T-helper 2 cell treated with Interferon-gamma antibody and Interleukin-4, amounts not matched to agents 5 μg/mL and 100 μg/mL, for 36 hours (primary cell): ENCODE data around the gene GDPD3.

Experiments used
- DNase-seq: peaks from one replicate; pipeline ENCODE4 v3.0.0; 2021; ENCODE audit warnings: low spot score
- H3K27ac Mint-ChIP-seq: one replicate; pipeline ENCODE4 v1.8.0; 2021; ENCODE audit warnings: mild to moderate bottlenecking, mixed read lengths
- H3K27me3 Mint-ChIP-seq: one replicate; pipeline ENCODE4 v1.8.0; 2021; ENCODE audit warnings: low read depth, mixed read lengths
- H3K36me3 Mint-ChIP-seq: one replicate; pipeline ENCODE4 v1.8.0; 2021; ENCODE audit warnings: low read depth, mixed read lengths
- H3K4me1 Mint-ChIP-seq: one replicate; pipeline ENCODE4 v1.8.0; 2021; ENCODE audit warnings: low read depth, mixed read lengths
- H3K4me3 Mint-ChIP-seq: one replicate; pipeline ENCODE4 v1.8.0; 2022; ENCODE audit warnings: mild to moderate bottlenecking, moderate library complexity, mixed read lengths
- H3K9me3 Mint-ChIP-seq: one replicate; pipeline ENCODE4 v1.8.0; 2021; ENCODE audit warnings: mixed read lengths

GDPD3 gene

GRCh38 chr16:30095166-30096078, 17.9 kb downstream of the GDPD3 start:
- H3K9me3 Mint-ChIP-seq = peaks cover 22% of the 10 kb centered on the region
- H3K27me3 Mint-ChIP-seq = no peaks in the 10 kb centered on the region
- no peak for DNase-seq
- H3K27ac Mint-ChIP-seq = peak overlapping the region; percentile 88
- H3K4me3 Mint-ChIP-seq = peak overlapping the region; percentile 89
- H3K4me1 Mint-ChIP-seq = peaks cover 29% of the 10 kb centered on the region
- peaks cover 33% of the 10 kb centered on the region for H3K36me3 Mint-ChIP-seq

GRCh38 chr16:30094541-30095165, 18.7 kb downstream of the GDPD3 start:
- Mint-ChIP-seq H3K9me3 (peaks cover 22% of the 10 kb centered on the region), H3K4me1 (peaks cover 37% of the 10 kb centered on the region), H3K27ac (peak overlapping the region; percentile 88), H3K27me3 (no peaks in the 10 kb centered on the region), H3K4me3 (peak overlapping the region; percentile 89), H3K36me3 (peaks cover 33% of the 10 kb centered on the region)
- no peak for DNase-seq

- H3K27ac Mint-ChIP-seq = peak overlapping the region; percentile 97
- H3K36me3 Mint-ChIP-seq = peaks cover 27% of the 10 kb centered on the region
- peaks cover 42% of the 10 kb centered on the region for H3K4me1 Mint-ChIP-seq
- peaks cover 8% of the 10 kb centered on the region for H3K9me3 Mint-ChIP-seq
- H3K4me3 Mint-ChIP-seq = peak overlapping the region; percentile 86
- no peaks in the 10 kb centered on the region for H3K27me3 Mint-ChIP-seq
- peak; percentile 84 for DNase-seq
Observed at GRCh38 chr16:30092373-30093010, 20.8 kb downstream of the GDPD3 start.

- DNase-seq = peak; percentile 96
- Mint-ChIP-seq H3K27me3 (no peaks in the 10 kb centered on the region), H3K4me1 (peaks cover 40% of the 10 kb centered on the region), H3K4me3 (peak within 1 kb of the TSS; percentile 86), H3K27ac (peak within 1 kb of the TSS; percentile 97), H3K9me3 (peaks cover under 1% of the 10 kb centered on the region), H3K36me3 (peaks cover 26% of the 10 kb centered on the region)
Observed at GRCh38 chr16:30091474-30092372, 21.6 kb downstream of the GDPD3 start, which contains the start of gene TBX6. TBX6 (minus strand) TSS chr16:30091924; CDS start chr16:30091193, 731 bp downstream.

GRCh38 chr16:30090610-30091331, 22.6 kb downstream of the GDPD3 start:
- H3K27me3 Mint-ChIP-seq = no peaks in the 10 kb centered on the region
- H3K4me1 Mint-ChIP-seq = peaks cover 40% of the 10 kb centered on the region
- peak overlapping the region; percentile 66 for H3K27ac Mint-ChIP-seq
- H3K36me3 Mint-ChIP-seq = peaks cover 25% of the 10 kb centered on the region
- DNase-seq = no peak
- H3K9me3 Mint-ChIP-seq = no peaks in the 10 kb centered on the region
- H3K4me3 Mint-ChIP-seq = peak overlapping the region; percentile 47

- H3K4me3 Mint-ChIP-seq = no peak overlapping the region
- no peak for DNase-seq
- peaks cover 28% of the 10 kb centered on the region for H3K4me1 Mint-ChIP-seq
- H3K27ac Mint-ChIP-seq = peak overlapping the region; percentile 66
- H3K36me3 Mint-ChIP-seq = peaks cover 22% of the 10 kb centered on the region
- H3K27me3 Mint-ChIP-seq = no peaks in the 10 kb centered on the region
- H3K9me3 Mint-ChIP-seq = no peaks in the 10 kb centered on the region
Observed at GRCh38 chr16:30088832-30089624, 24.3 kb downstream of the GDPD3 start.

GRCh38 chr16:30088237-30088831, 25.0 kb downstream of the GDPD3 start:
- Mint-ChIP-seq H3K27me3 (no peaks in the 10 kb centered on the region), H3K4me3 (no peak overlapping the region), H3K36me3 (peaks cover 21% of the 10 kb centered on the region), H3K27ac (peak overlapping the region; percentile 50), H3K9me3 (no peaks in the 10 kb centered on the region), H3K4me1 (peaks cover 27% of the 10 kb centered on the region)
- DNase-seq = no peak

- peaks cover 23% of the 10 kb centered on the region for H3K36me3 Mint-ChIP-seq
- no peak for DNase-seq
- peaks cover 21% of the 10 kb centered on the region for H3K4me1 Mint-ChIP-seq
- peak overlapping the region; percentile 36 for H3K27ac Mint-ChIP-seq
- no peak overlapping the region for H3K4me3 Mint-ChIP-seq
- no peaks in the 10 kb centered on the region for H3K27me3 Mint-ChIP-seq
- H3K9me3 Mint-ChIP-seq = no peaks in the 10 kb centered on the region
Observed at GRCh38 chr16:30087181-30087898, 26.0 kb downstream of the GDPD3 start.

- Mint-ChIP-seq H3K9me3 (no peaks in the 10 kb centered on the region), H3K4me1 (peaks cover 15% of the 10 kb centered on the region), H3K27ac (no peak overlapping the region), H3K4me3 (no peak overlapping the region), H3K27me3 (no peaks in the 10 kb centered on the region), H3K36me3 (peaks cover 29% of the 10 kb centered on the region)
- no peak for DNase-seq
Observed at GRCh38 chr16:30086291-30087140, 26.8 kb downstream of the GDPD3 start.

GRCh38 chr16:30085820-30086219, 27.5 kb downstream of the GDPD3 start:
- Mint-ChIP-seq H3K4me3 (no peak overlapping the region), H3K4me1 (peaks cover 15% of the 10 kb centered on the region), H3K27me3 (no peaks in the 10 kb centered on the region), H3K36me3 (peaks cover 34% of the 10 kb centered on the region), H3K27ac (no peak overlapping the region), H3K9me3 (no peaks in the 10 kb centered on the region)
- DNase-seq = no peak

GRCh38 chr16:30085247-30085646, 28.1 kb downstream of the GDPD3 start:
- peaks cover 11% of the 10 kb centered on the region for H3K4me1 Mint-ChIP-seq
- H3K27ac Mint-ChIP-seq = no peak overlapping the region
- H3K9me3 Mint-ChIP-seq = no peaks in the 10 kb centered on the region
- H3K4me3 Mint-ChIP-seq = no peak overlapping the region
- H3K27me3 Mint-ChIP-seq = no peaks in the 10 kb centered on the region
- peaks cover 37% of the 10 kb centered on the region for H3K36me3 Mint-ChIP-seq
- no peak for DNase-seq
